Urinary bladder (tissue), 4 donors: Measurements from ENCODE around the gene STK32A. TPM values are rescaled to one million over a fixed set of nuclear protein-coding genes. Genes with fewer than 3 reads are reported as not detected.

ENCODE experiments used
- DNase-seq: peaks from one replicate; pipeline ENCODE4 v3.0.0-alpha.2; 2015; ENCODE audit errors: extremely low spot score
- H3K27ac ChIP-seq: one replicate; pipeline ENCODE4 v1.5.1; 2013; ENCODE audit warnings: low read depth, mild to moderate bottlenecking, moderate library complexity
- H3K36me3 ChIP-seq: one replicate; pipeline ENCODE4 v1.6.1; 2013; ENCODE audit warnings: mild to moderate bottlenecking, moderate library complexity; ENCODE audit not compliant: insufficient read depth
- H3K4me1 ChIP-seq: one replicate; pipeline ENCODE4 v1.6.1; 2013; ENCODE audit warnings: mild to moderate bottlenecking, moderate library complexity; ENCODE audit not compliant: insufficient read depth
- H3K4me3 ChIP-seq: one replicate; pipeline ENCODE4 v1.5.1; 2013; ENCODE audit warnings: low read depth, low read length
- WGBS: extraction: QIAGEN DNeasy Blood & Tissue Kit; methylation state at CpG from one replicate; pipeline ENCODE4 v1.1.7; 2013; 5-methylcytosine and 5-hydroxymethylcytosine counted together
- polyA plus RNA-seq: library from polyadenylated mRNA; stranded (reverse); fragments of 200-250 nt; gene quantifications from one replicate; pipeline ENCODE4 v1.2.3, GENCODE V29; 2013
- total RNA-seq: library from RNA; depleted of rRNA; stranded (reverse); fragments of >200 nt; gene quantifications from one replicate; pipeline ENCODE4 v1.2.3, GENCODE V29; 2014
- donor health status: healthy with polysubstance abuse.
- donor health status: healthy.

The STK32A gene
- total and polyA plus RNA-seq, 2 donors: 1.3 to 7.8 TPM

DNA sequence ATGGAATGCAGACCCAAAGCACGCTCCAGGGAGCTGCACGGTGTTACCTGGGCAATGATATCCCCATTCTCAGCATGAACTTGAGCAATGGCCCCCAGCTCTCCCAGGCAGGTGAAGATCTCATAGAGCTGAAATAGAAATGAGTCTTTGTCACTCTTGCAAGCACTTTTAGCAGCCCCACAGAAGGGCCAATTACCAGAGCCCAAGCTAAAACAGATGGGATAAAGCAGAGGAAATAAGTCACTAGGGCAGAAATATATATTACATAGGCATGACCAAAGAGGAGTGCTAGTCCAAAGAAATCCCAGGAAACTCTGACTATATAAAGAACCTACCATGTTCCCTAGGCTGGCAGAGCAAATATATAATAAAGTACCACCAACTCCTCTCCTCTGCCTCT, 177.7 kb downstream of the STK32A start:
- no peak overlapping the region for H3K27ac ChIP-seq
- H3K4me1 ChIP-seq: no peaks in the 10 kb centered on the region
- H3K36me3 ChIP-seq: no peaks in the 10 kb centered on the region
- H3K4me3 ChIP-seq: no peak overlapping the region
- no peak for DNase-seq
- 97% methylated on average over 2 of the region's 2 CpGs for WGBS

GRCh38 chr5:147413266-147413665, 178.4 kb downstream of the STK32A start:
- no peak overlapping the region for H3K27ac ChIP-seq

GRCh38 chr5:147415651-147416050, 180.8 kb downstream of the STK32A start:
- no peak for DNase-seq
- WGBS: 93% methylated on average over 3 of the region's 3 CpGs
- H3K4me3 ChIP-seq: no peak overlapping the region
- H3K36me3 ChIP-seq: no peaks in the 10 kb centered on the region
- H3K27ac ChIP-seq: no peak overlapping the region
- H3K4me1 ChIP-seq: no peaks in the 10 kb centered on the region

More at GRCh38 chr5:147413266-147413665, 178.4 kb downstream of the STK32A start:
- WGBS: 68% methylated on average over 3 of the region's 3 CpGs
- no peak overlapping the region for H3K4me3 ChIP-seq
- H3K4me1 ChIP-seq: no peaks in the 10 kb centered on the region
- no peak for DNase-seq
- H3K36me3 ChIP-seq: no peaks in the 10 kb centered on the region

- H3K4me3 ChIP-seq: no peak overlapping the region
- no peak overlapping the region for H3K27ac ChIP-seq
- DNase-seq: no peak
- no peaks in the 10 kb centered on the region for H3K4me1 ChIP-seq
- WGBS: 32% methylated on average over 5 of the region's 5 CpGs
- H3K36me3 ChIP-seq: no peaks in the 10 kb centered on the region
Observed at GRCh38 chr5:147417135-147417813, 182.4 kb downstream of the STK32A start.

GRCh38 chr5:147418613-147419012, 183.8 kb downstream of the STK32A start:
- no peaks in the 10 kb centered on the region for H3K36me3 ChIP-seq
- no peak overlapping the region for H3K4me3 ChIP-seq
- no peak for DNase-seq
- no peaks in the 10 kb centered on the region for H3K4me1 ChIP-seq
- 36% methylated on average over 2 of the region's 2 CpGs for WGBS
- no peak overlapping the region for H3K27ac ChIP-seq

- DNase-seq: no peak
- Histone ChIP-seq H3K4me3 (no peak overlapping the region), H3K4me1 (no peaks in the 10 kb centered on the region), H3K27ac (no peak overlapping the region), H3K36me3 (no peaks in the 10 kb centered on the region)
- 66% methylated on average over 3 of the region's 3 CpGs for WGBS
Observed at GRCh38 chr5:147426640-147427327, 192.0 kb downstream of the STK32A start.

DNA sequence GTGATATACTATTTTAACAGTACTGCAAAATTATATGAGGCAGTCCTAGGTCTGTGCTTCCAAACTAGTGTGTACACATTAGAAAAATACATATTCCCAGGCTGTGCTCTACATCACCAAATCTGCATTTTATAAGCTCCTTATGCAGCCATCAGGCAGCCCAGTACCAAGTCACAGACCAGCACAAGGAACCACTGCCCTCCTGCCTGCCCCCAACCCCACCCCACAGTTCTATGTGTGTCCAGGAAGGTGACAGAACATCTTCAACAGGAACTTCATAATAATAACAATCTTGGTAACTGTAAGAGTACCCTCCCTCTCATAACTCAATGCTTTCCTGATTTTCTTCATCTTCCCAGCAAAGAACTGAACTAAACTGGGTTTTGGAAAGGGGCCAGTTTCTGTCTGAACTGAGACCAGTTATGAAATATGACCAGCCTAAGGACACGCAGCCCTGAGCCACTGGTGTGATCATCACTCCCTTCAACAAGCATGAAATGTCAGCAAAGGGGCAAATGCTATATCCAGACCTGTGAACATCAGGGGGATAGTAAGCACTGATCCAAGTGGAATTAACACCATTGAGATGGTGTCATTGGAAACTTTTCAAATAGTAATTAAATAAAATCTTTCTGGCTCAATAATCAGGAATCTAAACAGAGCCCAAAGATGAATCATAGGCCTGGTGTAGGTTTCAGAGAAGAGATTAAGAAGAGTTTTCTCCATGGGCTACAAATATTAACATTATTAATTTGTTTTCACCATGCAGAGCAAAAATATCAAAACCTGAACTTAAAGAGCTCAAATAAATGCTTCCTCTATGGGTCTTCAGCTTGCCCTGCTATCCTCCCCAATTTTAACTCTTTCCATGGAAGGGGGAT, 192.9 kb downstream of the STK32A start:
- Histone ChIP-seq H3K4me3 (no peak overlapping the region), H3K27ac (no peak overlapping the region), H3K4me1 (no peaks in the 10 kb centered on the region), H3K36me3 (no peaks in the 10 kb centered on the region)
- 25% methylated on average over 1 of the region's 1 CpG for WGBS
- no peak for DNase-seq

DNA sequence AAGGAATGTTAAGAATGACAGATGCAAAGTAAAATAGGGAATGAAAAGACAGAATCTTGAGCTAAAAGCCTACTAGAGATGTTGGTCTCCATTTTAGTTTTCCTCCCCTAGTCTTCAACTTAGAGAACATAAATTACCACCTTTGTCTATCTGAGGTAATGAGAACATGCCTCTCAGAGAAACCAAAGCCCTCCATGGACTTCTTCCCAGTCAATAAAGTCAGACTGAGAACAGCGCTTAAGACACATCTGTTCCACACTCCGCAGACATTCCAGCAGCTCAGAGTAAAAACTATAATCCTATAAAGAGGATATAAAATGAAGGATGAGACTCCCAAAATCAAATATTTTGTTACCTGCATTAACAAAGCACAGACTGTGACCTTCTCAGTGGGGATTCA, 195.8 kb downstream of the STK32A start:
- 39% methylated on average over 2 of the region's 2 CpGs for WGBS
- no peak for DNase-seq
- no peaks in the 10 kb centered on the region for H3K36me3 ChIP-seq
- H3K4me3 ChIP-seq: no peak overlapping the region
- no peaks in the 10 kb centered on the region for H3K4me1 ChIP-seq
- no peak overlapping the region for H3K27ac ChIP-seq

- Histone ChIP-seq H3K4me1 (no peaks in the 10 kb centered on the region), H3K27ac (no peak overlapping the region)
Observed at GRCh38 chr5:147431586-147431985, 196.8 kb downstream of the STK32A start.

DNA sequence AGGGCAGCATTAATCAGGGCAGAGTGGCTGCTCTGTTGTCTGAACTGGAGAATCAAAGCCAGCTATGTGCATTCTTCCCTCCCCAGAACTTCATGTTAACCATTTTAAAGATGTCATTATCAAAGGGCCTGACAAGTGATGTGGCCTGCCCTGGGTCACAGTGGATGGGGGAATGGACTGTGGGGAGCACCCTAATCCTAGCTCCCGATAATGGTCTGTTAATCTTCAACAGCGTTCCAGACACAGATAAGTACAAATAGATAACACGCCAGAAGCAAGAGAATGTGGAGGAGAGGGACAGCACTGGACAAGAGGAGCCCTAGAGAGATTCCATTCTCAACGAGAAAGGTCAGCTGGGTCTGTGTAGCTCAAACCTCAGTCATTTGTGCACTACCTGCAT, 197.5 kb downstream of the STK32A start:
- Histone ChIP-seq H3K36me3 (no peaks in the 10 kb centered on the region), H3K27ac (no peak overlapping the region), H3K4me1 (no peaks in the 10 kb centered on the region), H3K4me3 (no peak overlapping the region)
- DNase-seq: no peak
- 27% methylated on average over 4 of the region's 4 CpGs for WGBS

More at GRCh38 chr5:147431586-147431985, 196.8 kb downstream of the STK32A start:
- 47% methylated on average over 3 of the region's 3 CpGs for WGBS
- no peak overlapping the region for H3K4me3 ChIP-seq
- DNase-seq: no peak
- H3K36me3 ChIP-seq: no peaks in the 10 kb centered on the region

- H3K36me3 ChIP-seq: no peaks in the 10 kb centered on the region
- H3K4me1 ChIP-seq: no peaks in the 10 kb centered on the region
- H3K4me3 ChIP-seq: no peak overlapping the region
- 57% methylated on average over 3 of the region's 3 CpGs for WGBS
- DNase-seq: no peak
- H3K27ac ChIP-seq: no peak overlapping the region
Observed at GRCh38 chr5:147434049-147434448, 199.2 kb downstream of the STK32A start.

- no peak overlapping the region for H3K27ac ChIP-seq
- H3K4me3 ChIP-seq: no peak overlapping the region
- 89% methylated on average over 3 of the region's 3 CpGs for WGBS
- no peak for DNase-seq
- no peaks in the 10 kb centered on the region for H3K4me1 ChIP-seq
- H3K36me3 ChIP-seq: no peaks in the 10 kb centered on the region
Observed at GRCh38 chr5:147436596-147436995, 201.8 kb downstream of the STK32A start.

DNA sequence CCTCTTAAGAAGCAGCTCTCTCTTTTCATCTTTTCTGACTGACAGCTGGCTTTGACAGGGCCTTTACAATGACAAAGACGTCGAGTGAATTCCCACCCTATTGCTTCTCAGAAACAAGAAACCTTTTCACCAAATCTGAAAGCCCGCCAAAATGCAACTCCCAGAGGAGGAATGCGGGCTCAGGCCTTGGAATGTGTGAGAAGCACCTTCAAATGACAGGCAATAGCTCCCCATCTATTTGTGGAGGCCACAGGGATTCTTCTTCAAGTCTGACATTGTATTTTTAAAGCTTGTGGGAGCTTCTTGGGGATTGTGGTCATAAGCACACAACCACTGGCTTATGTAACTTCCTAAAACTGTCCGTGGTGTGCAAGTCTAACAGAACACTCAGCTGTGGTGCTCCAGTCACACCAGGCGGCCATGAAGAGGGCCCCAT, 202.4 kb downstream of the STK32A start:
- Histone ChIP-seq H3K36me3 (no peaks in the 10 kb centered on the region), H3K27ac (no peak overlapping the region), H3K4me3 (no peak overlapping the region), H3K4me1 (no peaks in the 10 kb centered on the region)
- 73% methylated on average over 6 of the region's 6 CpGs for WGBS
- DNase-seq: no peak
